Measurements from ENCODE around the gene SLC22A17. TPM values are rescaled to one million over a fixed set of nuclear protein-coding genes. Genes with fewer than 3 reads are reported as not detected.

The SLC22A17 gene
- total RNA-seq, 1 experiment from 2014 or later, result 42.3 TPM

- TF ChIP-seq PREB (CRISPR knock-in tag; IDR thresholded peaks at IDR 0.05; ENCODE audit: borderline replicate concordance) (no peak), MAX (CRISPR knock-in tag; IDR thresholded peaks at IDR 0.05) (peak; percentile 52; the same call in 1 of the 2 replicates), TP53 (CRISPR knock-in tag; IDR thresholded peaks at IDR 0.05) (peak; percentile 90), FOXP1 (CRISPR knock-in tag; IDR thresholded peaks at IDR 0.05; ENCODE audit: borderline replicate concordance) (peak; percentile 51; the same call in 1 of the 2 replicates), USF1 (CRISPR knock-in tag; IDR thresholded peaks at IDR 0.05) (peak; percentile 78; the same call in 1 of the 2 replicates), GABPB1 (CRISPR knock-in tag; IDR thresholded peaks at IDR 0.05) (peak; percentile 84), CTCF (IDR thresholded peaks at IDR 0.05) (peak; percentile 60; the same call in 1 of the 2 replicates), ZNF317 (CRISPR knock-in tag; IDR thresholded peaks at IDR 0.05; ENCODE audit: borderline replicate concordance, low read depth) (no peak), USF2 (CRISPR knock-in tag; IDR thresholded peaks at IDR 0.05) (peak; percentile 82), FOXP4 (CRISPR knock-in tag; IDR thresholded peaks at IDR 0.05) (peak; percentile 77), SOX15 (CRISPR knock-in tag; IDR thresholded peaks at IDR 0.05) (no peak), SMAD3 (CRISPR knock-in tag; IDR thresholded peaks at IDR 0.05; ENCODE audit: borderline replicate concordance) (no peak), ARID4B (CRISPR knock-in tag; IDR thresholded peaks at IDR 0.05; ENCODE audit: borderline replicate concordance) (peak; percentile 63; the same call in 1 of the 2 replicates), CREM (CRISPR knock-in tag; IDR thresholded peaks at IDR 0.05) (peak; percentile 79), ZSCAN18 (CRISPR knock-in tag; IDR thresholded peaks at IDR 0.05) (no peak)
Observed at GRCh38 chr14:23301288-23301968, 51.3 kb downstream of the SLC22A17 start (continued).
